Choroid plexus epithelial cell (primary cell): ENCODE data around the gene FADD.

ENCODE experiments used
- DNase-seq: peaks from one replicate; pipeline ENCODE4 v3.0.0-alpha.2; 2010; ENCODE audit warnings: low read depth
- H3K4me3 ChIP-seq: 2 replicates; pipeline ENCODE4 v1.5.1; 2011; ENCODE audit warnings: low read depth, mild to moderate bottlenecking, control low read depth, low read length, moderate library complexity
- TF ChIP-seq, protein P1 (sequence below): conservative IDR thresholded peaks from 2 replicates; pipeline ENCODE4 v1.5.1; 2011; ENCODE audit warnings: low read depth, mild to moderate bottlenecking, control low read depth, inconsistent platforms, low read length, moderate library complexity

Gene FADD

DNA sequence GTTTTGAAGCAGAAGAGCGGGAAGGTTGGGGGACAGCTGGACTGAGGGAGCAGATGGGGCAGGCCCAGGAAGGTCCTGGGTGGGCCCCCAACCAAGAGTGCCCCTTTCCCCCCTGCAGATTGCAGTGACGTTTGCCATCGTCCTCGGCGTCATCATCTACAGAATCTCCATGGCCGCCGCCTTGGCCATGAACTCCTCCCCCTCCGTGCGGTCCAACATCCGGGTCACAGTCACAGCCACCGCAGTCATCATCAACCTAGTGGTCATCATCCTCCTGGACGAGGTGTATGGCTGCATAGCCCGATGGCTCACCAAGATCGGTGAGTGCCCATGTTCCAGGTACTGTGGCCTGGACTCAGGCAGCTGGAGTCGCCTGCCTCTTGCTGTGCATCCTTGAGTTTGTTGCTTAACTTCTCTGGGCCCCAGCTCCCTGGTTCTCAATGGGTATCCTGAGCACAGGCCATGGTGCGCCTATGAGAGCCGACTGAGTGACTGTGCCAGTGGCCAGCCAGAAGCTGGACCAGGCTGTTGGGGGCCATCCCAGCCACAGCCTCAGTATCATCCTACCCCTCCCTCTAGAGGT lies 42.0 kb upstream of the FADD start:
- DNase-seq = no peak
- TF ChIP-seq, protein P1, sequence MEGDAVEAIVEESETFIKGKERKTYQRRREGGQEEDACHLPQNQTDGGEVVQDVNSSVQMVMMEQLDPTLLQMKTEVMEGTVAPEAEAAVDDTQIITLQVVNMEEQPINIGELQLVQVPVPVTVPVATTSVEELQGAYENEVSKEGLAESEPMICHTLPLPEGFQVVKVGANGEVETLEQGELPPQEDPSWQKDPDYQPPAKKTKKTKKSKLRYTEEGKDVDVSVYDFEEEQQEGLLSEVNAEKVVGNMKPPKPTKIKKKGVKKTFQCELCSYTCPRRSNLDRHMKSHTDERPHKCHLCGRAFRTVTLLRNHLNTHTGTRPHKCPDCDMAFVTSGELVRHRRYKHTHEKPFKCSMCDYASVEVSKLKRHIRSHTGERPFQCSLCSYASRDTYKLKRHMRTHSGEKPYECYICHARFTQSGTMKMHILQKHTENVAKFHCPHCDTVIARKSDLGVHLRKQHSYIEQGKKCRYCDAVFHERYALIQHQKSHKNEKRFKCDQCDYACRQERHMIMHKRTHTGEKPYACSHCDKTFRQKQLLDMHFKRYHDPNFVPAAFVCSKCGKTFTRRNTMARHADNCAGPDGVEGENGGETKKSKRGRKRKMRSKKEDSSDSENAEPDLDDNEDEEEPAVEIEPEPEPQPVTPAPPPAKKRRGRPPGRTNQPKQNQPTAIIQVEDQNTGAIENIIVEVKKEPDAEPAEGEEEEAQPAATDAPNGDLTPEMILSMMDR = no peak
- H3K4me3 ChIP-seq = no peak overlapping the region

DNA sequence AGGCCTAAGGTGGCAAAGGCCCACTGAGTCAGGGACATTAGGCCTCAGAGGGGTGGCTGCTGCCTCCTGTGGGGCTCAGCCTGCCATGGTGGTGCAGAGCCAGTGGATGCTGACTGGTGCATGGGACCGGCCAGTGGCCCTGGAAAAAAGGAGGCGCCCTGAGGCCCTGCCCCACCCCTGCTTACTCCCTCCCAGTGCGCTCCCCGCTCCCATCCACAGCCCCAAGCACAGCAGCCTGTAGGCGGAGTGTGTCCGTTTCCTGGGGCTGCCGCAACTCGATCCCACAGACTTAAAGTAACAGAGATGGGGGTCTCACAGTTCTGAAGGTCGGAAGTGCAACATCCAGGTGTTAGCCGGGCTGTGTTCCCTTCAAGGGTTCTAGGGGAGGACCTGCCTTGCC lies 38.4 kb upstream of the FADD start:
- TF ChIP-seq, protein P1 = no peak
- H3K4me3 ChIP-seq = no peak overlapping the region
- DNase-seq = no peak

DNA sequence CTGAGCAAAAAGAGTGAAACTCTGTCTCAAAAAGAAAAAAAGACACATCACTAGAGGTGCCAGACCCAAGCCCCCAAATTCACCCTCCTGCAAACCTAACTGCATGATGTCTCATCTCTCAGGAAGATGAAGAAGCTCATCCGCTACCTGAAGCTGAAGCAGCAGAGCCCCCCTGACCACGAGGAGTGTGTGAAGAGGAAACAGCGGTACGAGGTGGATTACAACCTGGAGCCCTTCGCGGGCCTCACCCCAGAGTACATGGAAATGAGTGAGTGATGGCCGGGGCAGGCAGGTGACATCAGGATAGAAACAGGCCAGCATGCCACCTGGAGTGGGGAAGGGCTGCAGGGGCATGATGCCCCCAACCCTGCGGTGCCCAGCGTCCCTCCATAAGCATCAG lies 36.0 kb upstream of the FADD start:
- no peak overlapping the region for H3K4me3 ChIP-seq
- TF ChIP-seq, protein P1 = no peak
- DNase-seq = no peak

DNA sequence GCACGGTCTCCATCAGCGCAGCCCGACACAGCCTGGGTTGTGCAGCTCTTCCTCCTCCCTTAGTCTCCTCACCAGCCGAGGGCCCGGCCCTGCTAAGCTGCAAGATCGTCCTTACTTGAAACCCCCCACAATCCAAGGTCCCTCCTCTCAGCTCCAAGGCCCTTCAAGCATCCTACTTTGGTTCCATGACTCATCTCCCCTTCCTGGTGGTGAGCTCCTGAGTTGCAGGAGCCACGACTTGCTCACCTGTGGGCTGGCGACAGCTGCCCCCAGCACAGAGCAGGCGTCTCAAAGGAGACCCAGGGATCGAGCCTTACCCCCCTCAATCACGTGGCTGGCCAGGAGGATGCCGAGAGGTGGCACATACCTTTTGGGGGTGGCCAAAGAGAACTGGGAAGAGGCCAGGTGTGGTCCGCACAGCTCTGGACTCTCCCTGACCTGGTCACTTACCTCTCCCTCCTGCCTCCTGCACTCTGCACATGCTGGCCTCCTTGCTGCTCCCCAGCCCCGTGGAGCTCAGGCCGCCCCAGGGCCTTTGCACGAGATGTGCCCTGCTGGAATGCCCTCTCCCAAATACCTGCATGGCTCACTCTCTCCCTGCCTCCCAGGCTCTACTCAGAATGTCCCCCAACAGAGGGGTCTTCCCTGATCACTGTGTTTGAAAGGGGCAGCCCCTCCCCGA lies 35.2 kb upstream of the FADD start:
- no peak overlapping the region for H3K4me3 ChIP-seq
- TF ChIP-seq, protein P1 = no peak
- DNase-seq = no peak

DNA sequence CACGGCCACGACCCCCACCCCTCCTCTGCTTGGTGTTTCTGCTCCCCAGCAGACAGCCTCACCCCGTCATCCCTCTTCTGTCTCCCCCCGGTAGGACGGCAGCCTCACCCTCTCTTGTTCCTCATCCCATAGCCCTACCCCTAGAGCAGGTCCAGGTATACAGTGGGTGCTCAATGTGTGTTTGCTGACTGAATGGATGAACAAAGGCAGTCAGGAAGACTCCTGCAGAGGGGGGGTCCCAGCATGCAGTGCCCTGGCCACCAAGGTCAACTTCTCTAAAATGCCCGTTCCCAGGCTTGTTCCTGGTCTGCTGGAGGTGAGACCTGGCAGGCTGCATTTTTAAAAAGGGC lies 34.7 kb upstream of the FADD start:
- H3K4me3 ChIP-seq = no peak overlapping the region
- no peak for DNase-seq
- TF ChIP-seq, protein P1 = no peak

DNA sequence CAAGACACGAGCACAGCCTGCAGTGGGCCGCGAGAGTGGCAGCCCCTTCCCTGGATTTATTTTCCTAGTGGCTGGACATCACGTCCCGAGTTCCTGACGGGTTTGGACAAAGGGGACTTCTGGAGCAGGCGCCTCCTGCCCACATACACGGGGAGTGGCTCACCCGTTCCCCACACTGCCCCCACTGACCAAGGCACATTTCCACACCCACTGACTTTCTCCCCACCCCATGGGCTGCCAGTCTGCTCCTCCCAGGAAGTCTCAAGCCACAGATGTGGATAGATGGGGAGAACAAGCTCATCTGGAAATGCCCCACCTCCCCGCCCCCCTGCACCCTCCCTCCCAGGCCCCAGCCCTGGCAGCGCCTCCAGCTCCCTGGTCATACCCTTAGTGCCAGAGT lies 34.0 kb upstream of the FADD start:
- no peak for DNase-seq
- TF ChIP-seq, protein P1 = no peak
- H3K4me3 ChIP-seq = no peak overlapping the region

DNA sequence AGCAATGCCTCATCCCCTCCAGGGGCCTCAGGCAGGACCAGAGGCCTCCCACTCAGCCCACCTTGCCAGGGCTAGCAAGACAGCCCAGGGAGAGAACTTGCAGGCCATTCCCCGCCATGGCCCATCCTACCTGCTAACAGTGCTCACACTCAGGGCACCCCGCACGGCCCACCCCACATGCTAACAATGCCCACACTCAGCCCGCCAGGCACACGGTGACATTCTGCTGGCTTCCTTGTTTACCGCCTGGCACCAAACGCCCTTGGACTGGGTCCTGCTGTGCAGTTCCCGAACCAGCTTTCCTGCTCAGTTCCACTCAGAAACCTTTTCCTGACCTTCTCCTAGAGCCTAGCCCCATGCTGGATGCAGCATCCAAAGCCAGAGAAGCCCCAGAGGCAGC lies 33.5 kb upstream of the FADD start:
- H3K4me3 ChIP-seq = no peak overlapping the region
- no peak for DNase-seq
- TF ChIP-seq, protein P1 = no peak
